ENCODE measurements around the gene CCNF. TPM values are rescaled to one million over a fixed set of nuclear protein-coding genes. Genes with fewer than 3 reads are reported as not detected.
A peak's percentile ranks its signal among the peaks of the same experiment; 100 is the strongest.

CCNF gene
- total and polyA plus RNA-seq, 4 donors = 2.0 to 7.5 (median 2.8) TPM

- Histone ChIP-seq H3K27ac (ENCODE audit: low read depth in 1 of 2, low read length in 1 of 2) (peak overlapping the region in 1 of 2 donors; percentile 21), H3K36me3 (ENCODE audit: control insufficient read depth in 4 of 4, insufficient read depth in 4 of 4, low read length in 4 of 4) (peaks cover 0 to 32% (median 17%) of the 10 kb centered on the region in 4 donors), H3K4me1 (ENCODE audit: control insufficient read depth in 5 of 5, insufficient read depth in 5 of 5, low read length in 5 of 5) (peaks cover 5 to 51% (median 10%) of the 10 kb centered on the region in 5 donors), H3K9me3 (ENCODE audit: control insufficient read depth in 4 of 4, insufficient read depth in 3 of 4, low read length in 3 of 4) (no peaks in the 10 kb centered on the region), H3K4me3 (no peak overlapping the region), H3K27me3 (ENCODE audit: control insufficient read depth in 3 of 3, insufficient read depth in 3 of 3, low read length in 2 of 3) (no peaks in the 10 kb centered on the region), H3K9ac (ENCODE audit: insufficient read depth in 1 of 2, low read length in 2 of 2) (no peak overlapping the region)
- WGBS, 2 donors = 76 to 85% methylated on average over 15 of the region's 15 CpGs
- ATAC-seq (ENCODE audit: insufficient read depth, low FRiP score) (no peak), DNase-seq (no peak)
- no peak for TF ChIP-seq CTCF (IDR thresholded peaks at IDR 0.05; ENCODE audit: control extremely low read depth, extremely low read depth)
Observed at GRCh38 chr16:2498531-2499253, 69.4 kb downstream of the CCNF start.

GRCh38 chr16:2499454-2499853 lies 70.2 kb downstream of the CCNF start:
- no peak for DNase-seq
- 91 to 93% methylated on average over 6 of the region's 6 CpGs for WGBS, 2 donors
- Histone ChIP-seq H3K4me1 (ENCODE audit: control insufficient read depth in 5 of 5, insufficient read depth in 5 of 5, low read length in 5 of 5) (peaks cover 5 to 51% (median 10%) of the 10 kb centered on the region in 5 donors), H3K27me3 (ENCODE audit: control insufficient read depth in 3 of 3, insufficient read depth in 3 of 3, low read length in 2 of 3) (no peaks in the 10 kb centered on the region), H3K36me3 (ENCODE audit: control insufficient read depth in 4 of 4, insufficient read depth in 4 of 4, low read length in 4 of 4) (peaks cover 0 to 32% (median 17%) of the 10 kb centered on the region in 4 donors), H3K9me3 (ENCODE audit: control insufficient read depth in 4 of 4, insufficient read depth in 3 of 4, low read length in 3 of 4) (no peaks in the 10 kb centered on the region), H3K27ac (ENCODE audit: low read depth in 1 of 2, low read length in 1 of 2) (peak overlapping the region in 1 of 2 donors; percentile 21), H3K4me3 (no peak overlapping the region), H3K9ac (ENCODE audit: insufficient read depth in 1 of 2, low read length in 2 of 2) (no peak overlapping the region)
- TF ChIP-seq CTCF (IDR thresholded peaks at IDR 0.05; ENCODE audit: control extremely low read depth, extremely low read depth) = no peak
- ATAC-seq (ENCODE audit: insufficient read depth, low FRiP score) = no peak

GRCh38 chr16:2499890-2500429 lies 70.7 kb downstream of the CCNF start:
- no peak overlapping the region for H3K27ac ChIP-seq (ENCODE audit: low read depth in 1 of 2, low read length in 1 of 2)
- no peak overlapping the region for H3K9ac ChIP-seq (ENCODE audit: insufficient read depth in 1 of 2, low read length in 2 of 2)
- WGBS, 2 donors = 93 to 95% methylated on average over 29 of the region's 29 CpGs
- ATAC-seq (ENCODE audit: insufficient read depth, low FRiP score) (no peak), DNase-seq (peak in 1 of 3 donors; percentile 3)
- no peaks in the 10 kb centered on the region for H3K27me3 ChIP-seq (ENCODE audit: control insufficient read depth in 3 of 3, insufficient read depth in 3 of 3, low read length in 2 of 3)
- H3K4me1 ChIP-seq (ENCODE audit: control insufficient read depth in 5 of 5, insufficient read depth in 5 of 5, low read length in 5 of 5) = peaks cover 5 to 51% (median 10%) of the 10 kb centered on the region in 5 donors
- H3K36me3 ChIP-seq (ENCODE audit: control insufficient read depth in 4 of 4, insufficient read depth in 4 of 4, low read length in 4 of 4) = peaks cover 0 to 32% (median 17%) of the 10 kb centered on the region in 4 donors
- H3K4me3 ChIP-seq = no peak overlapping the region
- H3K9me3 ChIP-seq (ENCODE audit: control insufficient read depth in 4 of 4, insufficient read depth in 3 of 4, low read length in 3 of 4) = no peaks in the 10 kb centered on the region
- TF ChIP-seq CTCF (IDR thresholded peaks at IDR 0.05; ENCODE audit: control extremely low read depth, extremely low read depth) = no peak
